Measurements from ENCODE around the gene ATAD1. TPM values are rescaled to one million over a fixed set of nuclear protein-coding genes. Genes with fewer than 3 reads are reported as not detected.
"Not testable (repeated sequence)": the region's sequence is repeated elsewhere in the genome, so short reads cannot be mapped to it uniquely, and the experiment has no call there.

ATAD1 gene
- total RNA-seq, 1 donor from 2014 or later, result 44.8 TPM

- DNase-seq, result not testable (repeated sequence)
These were observed 16.1 kb downstream of the ATAD1 start for GRCh38 chr10:87801813-87802435.

GRCh38 chr10:87799860-87800259 is 18.2 kb downstream of the ATAD1 start:
- no peak for DNase-seq

GRCh38 chr10:87798082-87798481 is 19.9 kb downstream of the ATAD1 start:
- no peak for DNase-seq

- DNase-seq, result no peak
These were observed 23.7 kb downstream of the ATAD1 start for GRCh38 chr10:87794285-87794684.

- no peak for DNase-seq
These were observed 27.8 kb downstream of the ATAD1 start for GRCh38 chr10:87790185-87790584.

- no peak for DNase-seq
These were observed 31.6 kb downstream of the ATAD1 start for GRCh38 chr10:87786421-87786820.

- no peak for DNase-seq
These were observed 35.3 kb downstream of the ATAD1 start for GRCh38 chr10:87782721-87783120.

GRCh38 chr10:87781545-87781944 is 36.5 kb downstream of the ATAD1 start:
- DNase-seq, result no peak

- no peak for DNase-seq
These were observed 41.7 kb downstream of the ATAD1 start for GRCh38 chr10:87776328-87776727.

GRCh38 chr10:87775766-87776165 is 42.3 kb downstream of the ATAD1 start:
- DNase-seq, result no peak

- peak; percentile 55 for DNase-seq
These were observed 46.0 kb downstream of the ATAD1 start for GRCh38 chr10:87771871-87772500.

GRCh38 chr10:87767253-87767652 is 50.8 kb downstream of the ATAD1 start:
- no peak for DNase-seq

- no peak for DNase-seq
These were observed 52.2 kb downstream of the ATAD1 start for GRCh38 chr10:87765666-87766376.

- no peak for DNase-seq
These were observed 53.7 kb downstream of the ATAD1 start for GRCh38 chr10:87764072-87764934.

GRCh38 chr10:87763086-87763861 is 54.8 kb downstream of the ATAD1 start:
- DNase-seq, result no peak

GRCh38 chr10:87761892-87762291 is 56.1 kb downstream of the ATAD1 start:
- no peak for DNase-seq

- no peak for DNase-seq
These were observed 56.9 kb downstream of the ATAD1 start for GRCh38 chr10:87761153-87761552.

GRCh38 chr10:87760195-87760905 is 57.7 kb downstream of the ATAD1 start:
- DNase-seq, result no peak

GRCh38 chr10:87759551-87759950 is 58.5 kb downstream of the ATAD1 start:
- DNase-seq, result no peak

GRCh38 chr10:87757685-87758084 is 60.3 kb downstream of the ATAD1 start:
- no peak for DNase-seq
